ENCODE measurements around the gene ITGB4.
"Not testable (repeated sequence)": the region's sequence is repeated elsewhere in the genome, so short reads cannot be mapped to it uniquely, and the experiment has no call there.

The ITGB4 gene

DNA sequence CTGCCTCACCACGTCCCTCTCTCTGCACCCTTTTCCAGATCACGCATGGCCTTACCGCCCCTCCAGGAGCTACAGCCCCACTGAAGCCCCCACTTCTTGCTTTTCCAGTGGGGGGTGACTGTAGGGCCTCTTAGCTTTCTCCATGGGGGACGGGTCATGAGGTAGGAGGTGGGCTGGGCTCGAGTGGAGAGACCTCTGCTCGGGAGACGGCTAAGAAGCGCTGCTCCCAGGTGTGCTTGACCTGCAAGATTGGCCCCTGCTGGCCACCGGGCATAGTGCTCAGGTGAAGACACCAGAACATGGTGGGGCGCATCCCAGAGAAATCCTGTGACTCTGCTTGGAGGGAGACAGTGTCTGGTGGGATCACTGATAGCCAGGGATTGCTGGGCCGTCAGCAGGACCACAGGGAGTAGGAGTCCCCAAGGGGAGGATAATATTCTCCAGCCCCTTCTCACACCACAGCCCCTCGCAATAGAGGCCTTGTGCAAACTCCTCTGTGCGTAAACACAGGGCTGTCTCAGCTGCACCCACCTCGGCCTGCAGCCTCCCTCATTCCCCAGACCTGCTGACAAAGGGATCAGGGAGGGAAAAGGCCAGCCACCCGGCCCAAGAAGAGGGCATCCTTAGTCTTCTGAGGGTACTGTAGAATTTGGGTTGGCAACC lies 52.7 kb downstream of the ITGB4 start:
- no peak for DNase-seq

DNA sequence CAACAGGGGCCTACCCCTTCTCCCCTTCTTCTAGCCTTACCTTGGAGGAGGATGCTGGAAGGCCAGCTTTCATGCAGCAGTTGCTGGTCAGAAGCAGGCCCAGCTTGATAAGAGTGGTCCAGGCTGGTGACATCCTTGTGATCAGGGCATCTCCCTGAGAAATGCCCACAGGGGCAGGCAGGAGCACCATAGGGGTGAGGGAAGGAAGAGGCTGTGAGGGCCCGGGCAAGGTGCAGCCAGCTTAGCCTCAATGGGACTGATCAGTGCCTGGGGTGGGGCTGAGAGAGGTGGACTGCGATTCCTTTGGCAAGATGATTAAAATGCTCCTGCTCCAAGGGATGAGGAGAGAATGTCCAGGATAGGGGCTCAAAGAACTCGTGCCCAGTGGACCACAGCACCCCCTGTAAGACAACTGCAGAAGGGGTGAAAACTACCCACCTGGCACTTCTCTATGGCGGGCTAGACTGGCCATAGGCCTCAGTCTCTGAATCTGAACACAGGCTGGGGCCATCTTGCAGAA lies 53.3 kb downstream of the ITGB4 start:
- no peak for DNase-seq

DNA sequence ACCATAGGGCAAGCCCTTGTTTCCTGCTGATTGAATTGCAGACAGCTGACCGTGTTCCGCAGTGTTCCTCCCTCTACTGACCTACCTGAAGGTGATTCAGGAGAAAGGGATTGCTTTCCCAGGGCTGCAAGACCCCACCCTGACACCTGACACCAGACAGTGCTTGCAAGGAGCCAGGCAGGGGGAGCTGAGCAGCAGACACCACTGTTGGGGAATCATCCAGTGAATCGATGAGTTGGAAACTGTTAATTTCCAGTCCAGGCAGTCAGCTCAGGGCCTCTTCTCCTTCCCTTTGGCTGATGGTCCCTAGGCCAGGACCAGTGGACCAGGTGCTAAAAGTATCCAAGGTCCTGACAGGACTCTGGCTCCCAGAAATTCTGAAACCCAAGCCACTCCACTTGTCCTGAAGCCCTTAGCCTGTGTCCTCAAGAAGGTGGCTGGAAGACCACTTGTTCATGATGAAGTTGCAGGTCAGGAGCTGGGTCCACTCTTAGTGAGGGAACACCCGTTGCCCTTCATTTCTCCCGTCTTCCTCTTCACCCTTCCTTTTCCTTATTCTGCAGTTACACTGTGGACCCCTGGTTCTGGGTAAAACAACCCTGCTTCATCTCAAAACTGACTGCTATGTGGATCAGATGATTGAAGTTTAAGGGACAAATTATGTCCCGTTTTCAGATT lies 53.9 kb downstream of the ITGB4 start:
- no peak for DNase-seq

DNA sequence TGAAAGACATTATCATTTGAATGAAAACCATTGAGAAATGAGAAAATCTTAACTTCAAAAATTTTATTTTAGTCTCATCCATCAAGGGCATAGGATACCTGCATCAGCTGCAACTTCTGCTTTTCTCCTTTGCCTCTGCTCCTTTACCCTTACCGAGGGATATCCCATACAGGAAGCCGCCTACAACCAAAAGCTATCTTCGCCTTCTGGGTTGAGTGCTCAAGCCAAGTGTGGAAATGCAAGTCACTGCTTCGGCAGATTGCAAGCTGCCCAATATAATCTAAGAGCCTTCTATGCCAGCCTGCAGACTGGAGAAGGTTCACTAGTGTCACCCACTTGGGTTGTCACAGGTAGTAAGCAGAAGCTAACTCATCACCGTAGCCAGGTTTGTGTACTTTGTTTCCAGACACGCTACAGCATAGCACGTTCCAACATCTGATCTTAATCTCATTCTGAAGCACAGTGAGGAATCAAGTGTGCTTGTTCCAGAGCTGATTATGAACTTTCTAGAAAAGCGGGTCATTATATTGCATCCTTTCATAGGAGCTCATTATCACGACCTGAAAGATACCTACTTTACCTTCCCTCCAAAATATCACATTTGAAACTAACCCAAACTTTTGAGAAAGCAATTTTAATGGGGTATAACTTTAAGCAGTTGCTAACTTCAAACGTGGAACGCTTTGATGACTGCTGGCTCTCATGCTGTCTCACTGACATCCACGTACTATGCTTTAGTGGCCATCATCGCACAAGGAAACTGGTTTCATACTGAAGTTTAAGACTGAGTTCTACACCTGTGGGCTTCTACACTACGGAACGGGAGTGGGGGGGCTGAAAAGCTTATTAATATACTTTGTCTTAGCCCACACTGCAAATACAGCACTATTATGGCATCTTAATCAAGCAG lies 55.4 kb downstream of the ITGB4 start:
- DNase-seq = no peak

DNA sequence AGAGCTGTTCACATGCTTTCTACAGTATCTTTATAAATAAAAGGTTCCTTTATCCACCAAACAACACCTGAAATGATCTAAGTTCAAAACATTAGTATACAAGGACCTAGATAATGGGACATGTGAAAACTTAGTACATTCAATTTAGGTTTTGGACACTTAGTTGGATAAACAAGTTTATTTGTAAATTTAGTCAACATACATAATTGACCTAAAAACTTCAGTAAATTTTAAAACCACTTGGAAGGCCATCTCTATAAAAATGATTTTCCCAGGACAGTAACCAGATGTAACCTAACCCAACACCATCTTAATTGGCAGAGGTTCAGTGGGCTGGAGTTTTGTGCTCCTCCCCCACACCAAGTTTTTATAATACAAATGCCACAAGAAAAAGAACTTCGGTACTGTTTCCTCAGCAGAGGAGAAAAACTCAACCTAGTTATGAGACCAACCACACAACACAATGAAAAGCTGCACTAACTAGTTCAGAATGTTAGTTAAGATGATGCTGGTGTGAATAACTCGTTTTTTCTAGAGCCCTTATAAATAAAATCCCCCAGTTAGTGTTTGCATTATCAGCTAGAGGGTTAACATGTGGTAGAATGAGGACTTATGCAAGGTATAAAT lies 56.1 kb downstream of the ITGB4 start:
- DNase-seq = no peak

DNA sequence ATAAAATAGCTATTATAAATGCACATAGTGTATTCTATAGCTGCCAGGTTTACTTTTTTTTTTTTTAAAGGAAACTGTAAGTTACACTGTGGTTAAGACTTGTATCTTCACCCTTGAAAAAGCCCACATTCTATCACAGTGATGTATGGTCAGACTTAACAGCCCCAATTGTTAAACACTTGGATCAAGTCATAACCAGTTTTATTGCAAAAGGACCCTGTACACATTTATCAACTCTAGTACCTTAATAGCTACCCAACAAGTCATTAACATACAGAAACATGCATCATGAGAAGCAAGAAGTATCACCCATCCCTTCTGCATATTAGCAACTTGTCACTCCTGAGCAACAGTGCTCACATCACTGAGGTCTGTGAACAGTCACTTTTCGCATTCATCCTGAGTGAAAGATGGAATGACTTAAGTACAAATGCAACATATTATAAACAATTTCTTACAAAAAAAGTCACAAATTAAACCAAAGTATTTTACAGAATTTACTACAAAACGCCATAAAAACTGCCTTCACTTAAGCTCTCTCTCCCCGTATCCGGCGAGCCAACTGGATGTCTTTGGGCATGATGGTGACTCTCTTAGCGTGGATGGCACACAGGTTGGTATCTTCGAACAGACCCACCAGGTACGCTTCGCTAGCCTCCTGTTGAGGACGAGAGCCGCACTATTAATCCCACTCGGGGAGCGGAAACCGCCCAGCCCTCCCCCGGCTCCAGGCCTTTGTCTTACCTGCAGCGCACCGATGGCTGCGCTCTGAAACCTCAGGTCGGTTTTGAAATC lies 57.0 kb downstream of the ITGB4 start:
- not testable (repeated sequence) for DNase-seq

DNA sequence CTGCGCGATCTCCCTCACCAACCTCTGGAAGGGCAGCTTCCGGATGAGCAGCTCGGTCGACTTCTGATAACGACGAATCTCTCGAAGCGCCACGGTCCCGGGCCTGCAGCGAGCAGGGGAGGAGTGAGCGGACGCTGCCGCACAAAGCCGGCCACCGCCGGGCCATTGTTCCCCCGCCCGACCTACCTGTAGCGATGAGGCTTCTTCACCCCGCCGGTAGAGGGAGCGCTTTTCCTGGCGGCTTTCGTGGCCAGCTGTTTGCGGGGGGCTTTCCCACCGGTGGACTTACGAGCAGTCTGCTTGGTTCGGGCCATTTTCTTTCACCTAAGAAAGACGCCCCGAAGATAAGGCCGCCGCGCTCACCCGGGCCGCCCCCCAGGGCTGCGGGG lies 57.6 kb downstream of the ITGB4 start:
- peak; percentile 32 for DNase-seq

DNA sequence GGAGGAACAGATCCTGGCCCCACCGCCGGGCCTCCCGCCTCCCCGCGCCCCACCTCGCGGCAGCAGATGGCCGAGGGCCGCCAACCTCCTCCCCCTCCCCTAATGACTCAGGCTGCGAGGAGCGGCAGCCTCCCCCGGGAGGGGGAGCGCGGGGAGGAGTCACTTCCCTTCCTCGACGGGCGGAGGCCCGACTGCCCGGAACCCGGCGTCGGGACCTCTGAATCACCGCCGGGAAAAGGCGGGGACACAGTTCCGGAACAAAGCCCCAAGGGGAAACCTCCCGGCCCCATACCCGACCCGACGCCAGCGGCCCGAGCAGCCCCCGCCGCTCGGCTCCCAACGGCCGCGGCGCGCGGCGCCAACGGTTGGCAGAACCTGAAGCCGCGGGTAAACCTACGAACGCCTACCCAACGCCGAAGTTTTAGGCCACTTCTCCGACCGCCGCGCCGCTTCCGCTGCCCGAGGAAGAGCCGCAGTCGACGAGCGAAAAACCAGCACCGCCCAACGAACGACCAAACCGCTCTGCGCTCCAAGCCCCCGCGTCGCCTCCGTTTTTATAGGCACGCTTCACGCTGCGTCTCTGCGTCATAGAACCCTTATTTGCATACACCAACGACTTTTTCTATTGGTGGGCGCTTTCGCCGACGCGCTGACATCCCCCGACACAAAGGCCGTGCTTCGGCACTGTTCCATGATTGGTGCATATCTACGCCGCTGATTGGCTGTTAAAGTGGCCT lies 58.2 kb downstream of the ITGB4 start:
- peak; percentile 100 for DNase-seq

DNA sequence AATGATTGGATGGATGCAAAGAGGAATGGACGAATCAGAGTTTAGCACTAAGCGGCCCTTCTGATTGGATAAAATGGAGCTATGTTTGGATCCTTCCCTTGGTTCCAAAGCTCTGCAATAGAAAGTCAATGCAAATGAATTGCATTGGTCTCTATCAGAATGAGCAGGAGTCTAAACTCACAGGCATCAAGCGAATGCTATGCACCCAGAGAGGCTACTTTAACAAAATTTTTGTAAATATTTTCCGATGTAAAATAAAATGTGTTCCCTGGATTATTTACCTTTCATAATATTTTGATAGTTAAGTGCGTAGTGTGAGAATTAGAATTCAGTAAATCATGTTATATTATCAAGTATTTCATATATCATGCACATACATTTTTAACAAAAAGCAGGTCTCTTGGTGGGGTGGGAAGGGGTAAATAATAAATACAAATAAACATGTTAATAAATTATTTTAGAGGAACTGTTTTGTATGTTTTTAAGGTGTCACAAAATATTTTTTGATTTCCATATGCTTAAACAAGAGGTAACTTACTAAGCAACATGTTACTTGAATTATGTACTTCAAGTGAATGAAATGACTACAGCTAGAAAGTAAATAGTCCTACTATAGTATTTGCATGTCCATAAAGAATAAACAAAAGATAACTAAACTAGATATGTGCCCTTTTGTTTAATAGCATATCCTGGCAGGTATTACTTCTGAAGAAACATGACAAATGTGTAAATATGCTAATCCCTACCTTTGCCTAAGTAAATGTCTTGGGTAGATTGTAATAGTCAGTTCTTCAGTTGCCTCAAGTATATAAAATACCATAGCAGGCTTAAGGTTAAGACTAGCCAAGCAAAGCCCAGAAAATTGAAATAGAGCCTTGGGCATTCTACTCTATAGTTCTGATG lies 59.0 kb downstream of the ITGB4 start:
- DNase-seq = no peak

DNA sequence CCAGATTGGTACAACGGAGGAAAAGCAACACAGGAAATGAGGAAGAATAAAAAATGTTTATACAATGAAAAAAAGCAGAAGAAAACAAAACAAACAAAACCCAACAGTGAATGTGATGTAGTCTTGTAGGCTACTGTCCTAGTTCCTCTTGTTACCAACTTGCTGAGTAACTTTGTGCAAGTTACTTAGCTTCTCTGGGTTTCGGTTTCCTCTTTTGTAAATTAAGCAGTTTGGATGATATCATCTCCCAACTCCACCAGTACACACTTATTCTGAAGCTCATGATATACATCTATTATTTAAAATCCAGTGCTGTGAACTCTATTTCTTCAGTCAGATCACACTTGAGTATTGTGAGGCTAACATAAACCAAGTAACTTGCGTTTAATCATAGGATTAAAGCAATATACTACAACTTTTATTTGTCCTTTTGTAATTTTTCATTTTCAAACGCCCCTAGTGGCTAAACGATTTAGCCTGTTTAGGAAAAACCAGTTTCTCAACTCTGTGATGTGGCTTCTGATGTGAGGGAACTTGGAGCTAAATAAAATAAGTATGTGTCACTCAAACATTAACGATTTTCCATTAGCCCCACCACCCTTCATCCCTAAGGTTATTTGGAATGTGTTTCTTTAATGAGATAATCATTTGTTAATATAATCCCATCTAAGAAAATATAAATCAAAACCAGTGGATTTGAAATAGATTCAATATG lies 62.0 kb downstream of the ITGB4 start:
- no peak for DNase-seq

DNA sequence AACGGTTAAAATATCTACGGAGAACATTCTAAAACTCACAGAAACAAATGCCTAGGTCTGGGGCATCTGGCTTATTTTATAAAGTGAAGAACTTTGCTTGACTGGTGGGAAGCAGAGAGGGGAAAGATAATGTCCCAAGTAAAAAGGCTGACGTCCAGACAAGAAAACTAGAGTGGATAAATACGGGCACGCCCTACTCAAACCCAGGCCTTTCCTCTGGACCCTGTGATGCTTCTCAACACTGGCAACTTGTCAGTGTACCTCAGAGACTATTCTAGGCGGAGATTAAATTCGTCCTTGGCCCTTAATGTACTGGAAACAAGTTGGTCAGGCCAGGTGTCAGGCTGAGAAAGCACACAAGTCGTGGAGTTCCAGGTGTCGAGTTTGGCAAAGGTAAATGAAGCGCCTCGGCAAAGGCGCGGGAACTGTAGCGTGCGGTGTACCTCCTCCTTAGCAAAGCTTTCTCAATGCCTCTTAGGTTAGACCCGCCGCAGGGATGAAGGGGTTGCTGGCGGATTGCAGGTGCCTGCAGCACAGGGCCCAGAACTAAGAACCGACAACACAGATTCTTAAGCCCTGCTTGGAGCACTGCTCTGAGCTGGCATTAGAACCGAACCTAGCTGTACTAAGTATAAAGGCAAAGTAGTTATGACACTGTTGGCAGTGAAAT lies 62.7 kb downstream of the ITGB4 start:
- DNase-seq = no peak

DNA sequence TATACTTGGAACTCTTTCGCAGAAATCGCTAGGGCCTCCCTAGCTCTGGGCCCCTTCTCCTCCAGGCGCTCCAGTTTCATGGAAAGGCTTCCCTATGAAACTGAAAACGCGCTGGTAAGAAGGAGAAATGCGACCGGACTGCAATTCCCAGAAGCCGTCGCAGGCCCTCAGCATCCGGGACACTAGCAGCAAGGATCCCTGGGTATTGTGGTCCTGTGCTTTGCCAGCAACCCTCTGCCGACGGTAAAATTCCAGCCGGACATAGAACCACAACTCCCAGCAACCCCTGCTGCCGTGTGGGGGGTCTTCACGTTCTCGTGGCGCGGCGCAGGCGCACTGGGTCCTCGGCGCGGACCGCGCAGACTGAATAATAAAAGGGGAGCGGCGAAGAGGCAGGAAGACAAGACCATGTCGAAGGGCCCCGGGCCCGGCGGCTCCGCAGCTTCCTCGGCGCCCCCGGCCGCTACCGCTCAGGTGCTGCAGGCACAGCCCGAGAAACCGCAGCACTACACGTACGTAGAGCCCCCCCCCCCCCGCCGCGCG lies 63.3 kb downstream of the ITGB4 start, which contains the start of gene UNK:
Gene UNK (plus strand): TSS at position 334 of the 543 bp plus-strand sequence. CDS start 75 bp downstream, at position 409.
- peak; percentile 99 for DNase-seq

DNA sequence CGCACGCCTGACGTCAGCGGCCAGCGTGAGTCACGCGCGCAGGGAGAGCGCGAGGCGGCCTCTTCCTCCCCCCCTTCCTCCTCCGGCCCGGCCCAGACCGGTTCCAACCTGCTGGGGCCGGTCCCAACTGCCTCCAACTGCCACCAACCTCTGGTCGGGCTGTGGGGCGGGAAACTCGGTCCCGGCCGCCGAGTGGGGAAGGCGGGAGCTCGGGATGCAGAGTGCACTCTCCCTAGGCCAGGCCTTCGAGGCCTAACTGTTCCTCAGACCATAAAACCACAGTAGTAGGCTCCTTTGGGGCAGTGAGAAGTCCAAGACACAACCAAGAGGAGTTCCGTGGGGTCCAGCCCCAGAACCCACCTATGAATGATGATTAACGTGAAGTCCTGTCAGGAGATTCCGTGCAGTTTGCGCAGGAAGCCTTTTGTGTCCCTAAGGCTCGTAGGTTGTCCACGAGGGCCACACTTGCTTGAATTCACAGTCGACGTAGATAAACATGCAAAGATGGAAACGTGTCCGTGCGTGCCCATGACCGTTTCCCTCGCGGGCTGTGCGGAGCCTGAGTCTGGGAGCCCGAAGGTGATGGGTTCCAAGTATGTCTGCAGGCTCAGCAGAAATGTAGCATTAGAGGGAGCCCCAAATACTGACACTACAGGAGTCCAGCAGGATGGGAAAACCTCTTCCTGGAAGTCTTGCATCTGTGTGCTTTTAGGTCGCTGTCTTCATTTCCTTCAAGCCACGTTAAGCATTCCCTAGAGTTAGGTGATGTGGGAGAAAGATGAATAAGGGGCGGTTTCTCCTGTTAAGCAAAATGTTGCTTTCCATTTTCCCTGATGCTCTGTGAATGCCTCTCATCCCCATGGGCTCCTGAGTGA lies 64.0 kb downstream of the ITGB4 start:
- DNase-seq = peak; percentile 92

DNA sequence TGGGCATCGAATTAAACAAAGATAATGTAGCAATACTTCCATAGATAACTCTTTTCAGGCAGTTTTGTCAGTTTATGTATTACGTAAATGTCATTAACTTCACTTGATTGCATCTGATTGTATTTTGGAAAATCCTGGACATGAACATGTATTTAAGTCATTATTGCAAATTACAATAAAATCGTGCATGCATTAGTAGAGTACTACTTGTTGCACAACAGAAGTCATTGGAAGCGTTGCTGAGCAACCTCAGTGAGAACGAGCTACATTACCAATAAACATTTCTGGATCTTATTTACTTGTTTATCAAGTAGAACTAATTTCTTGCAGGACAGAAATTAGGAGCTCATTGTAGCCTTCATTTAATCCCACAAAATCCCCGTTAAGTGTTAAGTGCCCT lies 70.0 kb downstream of the ITGB4 start:
- no peak for DNase-seq

DNA sequence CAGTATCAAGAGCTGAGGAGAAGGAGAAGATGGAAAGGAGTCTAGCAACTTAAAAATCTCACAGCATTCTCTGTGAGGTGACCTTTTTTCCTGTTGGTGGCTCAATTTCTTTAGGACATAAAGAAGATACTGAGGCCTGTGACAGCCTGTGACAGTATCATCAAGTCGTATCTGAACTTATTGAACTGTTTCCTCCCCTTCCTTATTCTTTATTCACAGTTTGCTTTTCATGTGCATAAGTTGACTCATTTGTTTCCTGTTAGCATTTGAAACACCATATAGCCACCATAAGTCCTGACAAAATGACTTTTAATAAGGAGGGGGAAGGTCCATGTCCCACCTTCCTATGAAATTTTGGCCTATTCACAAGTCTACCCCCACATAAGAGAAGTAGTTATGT lies 72.2 kb downstream of the ITGB4 start:
- DNase-seq = no peak

DNA sequence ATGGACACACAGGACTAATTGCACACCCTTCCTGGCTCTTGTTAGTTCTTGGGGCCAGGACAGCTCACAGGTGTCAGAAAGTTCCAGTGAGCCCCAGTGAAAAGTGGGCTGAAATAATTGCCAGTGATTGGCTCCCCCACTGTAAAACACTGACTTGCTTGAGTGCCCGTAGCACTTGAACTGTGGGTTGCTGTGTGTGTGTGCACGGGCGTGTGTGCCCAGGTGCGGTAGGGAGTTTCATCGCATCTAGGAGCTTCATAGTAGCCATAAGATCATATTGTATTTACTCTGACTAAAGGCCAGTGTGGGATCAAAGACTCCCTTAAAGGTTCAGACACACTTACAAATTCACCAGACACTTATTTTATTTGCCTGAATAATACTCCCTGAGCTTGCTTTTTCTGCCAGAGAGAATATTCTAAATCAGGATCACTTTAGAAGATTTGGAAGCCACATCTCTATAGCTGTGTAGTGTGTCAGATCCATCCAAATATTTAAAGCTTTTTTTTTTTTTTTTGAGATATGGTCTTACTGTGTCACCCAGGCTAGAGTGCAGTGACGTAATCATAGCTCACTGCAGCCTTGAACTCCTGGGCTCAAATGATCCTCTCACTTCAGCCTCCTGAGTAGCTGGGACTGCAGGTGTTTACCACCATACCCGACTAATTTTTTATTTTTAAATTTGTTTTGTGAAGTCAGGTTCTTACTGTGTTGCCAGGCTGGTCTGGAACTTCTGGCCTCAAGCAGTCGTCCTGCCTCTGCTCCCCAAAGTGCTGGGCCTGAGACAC lies 74.8 kb downstream of the ITGB4 start:
- no peak for DNase-seq

DNA sequence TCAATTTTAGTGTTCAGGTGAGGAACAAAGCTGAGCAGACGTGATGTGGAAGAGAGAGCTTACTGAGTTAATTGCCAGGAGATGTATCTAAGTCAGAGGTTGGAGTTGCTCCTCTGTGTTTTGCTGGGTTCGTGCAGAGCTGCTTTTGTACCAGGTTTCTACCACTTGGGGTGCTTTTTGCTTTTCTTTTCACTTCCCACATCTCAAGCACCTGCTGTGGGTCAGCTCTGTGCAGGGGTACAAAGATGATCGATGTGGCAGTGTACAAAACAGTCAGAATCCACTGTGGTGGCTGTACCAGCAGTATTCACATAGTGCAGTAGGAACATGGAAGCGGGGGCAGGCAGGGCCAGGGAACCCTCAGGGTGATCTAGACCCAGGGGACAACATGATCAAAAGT lies 78.1 kb downstream of the ITGB4 start:
- no peak for DNase-seq
